ENCODE data around the gene PCYOX1L. TPM values are rescaled to one million over a fixed set of nuclear protein-coding genes. Genes with fewer than 3 reads are reported as not detected.
A peak's percentile ranks its signal among the peaks of the same experiment; 100 is the strongest.

Gene PCYOX1L
- polyA plus RNA-seq, 3 donors: 16.7 to 18.8 (median 18.8) TPM

- no peak for DNase-seq (ENCODE audit: extremely low read depth in 1 of 11, low read depth in 9 of 11, low spot score in 4 of 11)
Observed at GRCh38 chr5:149360272-149360671, 2.4 kb downstream of the PCYOX1L start.

- no peak for DNase-seq (ENCODE audit: extremely low read depth in 1 of 11, low read depth in 9 of 11, low spot score in 4 of 11)
Observed at GRCh38 chr5:149362541-149362940, 4.7 kb downstream of the PCYOX1L start.

GRCh38 chr5:149363358-149363757 is 5.5 kb downstream of the PCYOX1L start:
- no peak for DNase-seq (ENCODE audit: extremely low read depth in 1 of 11, low read depth in 9 of 11, low spot score in 4 of 11)

- DNase-seq (ENCODE audit: extremely low read depth in 1 of 11, low read depth in 9 of 11, low spot score in 4 of 11): no peak
Observed at GRCh38 chr5:149363936-149364335, 6.1 kb downstream of the PCYOX1L start.

GRCh38 chr5:149364719-149365118 is 6.9 kb downstream of the PCYOX1L start:
- no peak for DNase-seq (ENCODE audit: extremely low read depth in 1 of 11, low read depth in 9 of 11, low spot score in 4 of 11)

GRCh38 chr5:149365418-149365817 is 7.6 kb downstream of the PCYOX1L start:
- DNase-seq (ENCODE audit: extremely low read depth in 1 of 11, low read depth in 9 of 11, low spot score in 4 of 11): no peak

GRCh38 chr5:149366169-149366729 is 8.4 kb downstream of the PCYOX1L start:
- DNase-seq (ENCODE audit: extremely low read depth in 1 of 11, low read depth in 9 of 11, low spot score in 4 of 11): no peak

GRCh38 chr5:149367249-149367971 is 9.6 kb downstream of the PCYOX1L start:
- peak in 4 of 11 donors; percentile 54 to 69 (median 62) for DNase-seq (ENCODE audit: extremely low read depth in 1 of 11, low read depth in 9 of 11, low spot score in 4 of 11)

- no peak for DNase-seq (ENCODE audit: extremely low read depth in 1 of 11, low read depth in 9 of 11, low spot score in 4 of 11)
Observed at GRCh38 chr5:149367972-149368645, 10.3 kb downstream of the PCYOX1L start.

- no peak for DNase-seq (ENCODE audit: extremely low read depth in 1 of 11, low read depth in 9 of 11, low spot score in 4 of 11)
Observed at GRCh38 chr5:149370878-149371277, 13.0 kb downstream of the PCYOX1L start.

- peak in 1 of 11 donors; percentile 44 for DNase-seq (ENCODE audit: extremely low read depth in 1 of 11, low read depth in 9 of 11, low spot score in 4 of 11)
Observed at GRCh38 chr5:149371296-149371962, 13.6 kb downstream of the PCYOX1L start.

GRCh38 chr5:149372076-149372795 is 14.4 kb downstream of the PCYOX1L start:
- DNase-seq (ENCODE audit: extremely low read depth in 1 of 11, low read depth in 9 of 11, low spot score in 4 of 11): no peak

- no peak for DNase-seq (ENCODE audit: extremely low read depth in 1 of 11, low read depth in 9 of 11, low spot score in 4 of 11)
Observed at GRCh38 chr5:149372932-149373331, 15.1 kb downstream of the PCYOX1L start.

GRCh38 chr5:149374303-149374702 is 16.5 kb downstream of the PCYOX1L start:
- DNase-seq (ENCODE audit: extremely low read depth in 1 of 11, low read depth in 9 of 11, low spot score in 4 of 11): no peak

- no peak for DNase-seq (ENCODE audit: extremely low read depth in 1 of 11, low read depth in 9 of 11, low spot score in 4 of 11)
Observed at GRCh38 chr5:149374801-149375200, 17.0 kb downstream of the PCYOX1L start.

GRCh38 chr5:149375434-149375833 is 17.6 kb downstream of the PCYOX1L start:
- no peak for DNase-seq (ENCODE audit: extremely low read depth in 1 of 11, low read depth in 9 of 11, low spot score in 4 of 11)

GRCh38 chr5:149376104-149376503 is 18.3 kb downstream of the PCYOX1L start:
- DNase-seq (ENCODE audit: extremely low read depth in 1 of 11, low read depth in 9 of 11, low spot score in 4 of 11): no peak

GRCh38 chr5:149376711-149377447 is 19.0 kb downstream of the PCYOX1L start:
- DNase-seq (ENCODE audit: extremely low read depth in 1 of 11, low read depth in 9 of 11, low spot score in 4 of 11): no peak
